Posterior vena cava (tissue), 2 donors: ENCODE results near the gene POU2AF1. TPM values are rescaled to one million over a fixed set of nuclear protein-coding genes. Genes with fewer than 3 reads are reported as not detected.
"Not testable (repeated sequence)": the region's sequence is repeated elsewhere in the genome, so short reads cannot be mapped to it uniquely, and the experiment has no call there.

ENCODE experiments used
- DNase-seq: peaks from one replicate; pipeline ENCODE4 v3.0.0-alpha.2; 2020; ENCODE audit warnings: low spot score
- intact Hi-C, 2 donors: fragments of 100-400 bp; cut with DNase I; formaldehyde crosslinking; loops; one replicate each; pipeline versions ENCODE4 v1.14.1 to v1.14.2; 2022 to 2023
- total RNA-seq, 2 donors: library from RNA; stranded (reverse); fragmentation: NEBNext Ultra II Directional; extraction: Animal tissue kit (Norgen Biotek cat#: 25700); gene quantifications; one replicate each; pipeline ENCODE4 v1.2.1, GENCODE V29; 2021
- donor health status: DM: yes; HTN: yes; CAD: no.
- donor health status: DM: yes; HTN: yes; CAD: no.

Gene POU2AF1
- total RNA-seq, 2 donors from 2014 or later = 0.23 to 0.38 TPM

- DNase-seq = no peak
- intact Hi-C loops = no loop called here
Measured at GRCh38 chr11:111331711-111332479, 47.2 kb downstream of the POU2AF1 start.

DNA sequence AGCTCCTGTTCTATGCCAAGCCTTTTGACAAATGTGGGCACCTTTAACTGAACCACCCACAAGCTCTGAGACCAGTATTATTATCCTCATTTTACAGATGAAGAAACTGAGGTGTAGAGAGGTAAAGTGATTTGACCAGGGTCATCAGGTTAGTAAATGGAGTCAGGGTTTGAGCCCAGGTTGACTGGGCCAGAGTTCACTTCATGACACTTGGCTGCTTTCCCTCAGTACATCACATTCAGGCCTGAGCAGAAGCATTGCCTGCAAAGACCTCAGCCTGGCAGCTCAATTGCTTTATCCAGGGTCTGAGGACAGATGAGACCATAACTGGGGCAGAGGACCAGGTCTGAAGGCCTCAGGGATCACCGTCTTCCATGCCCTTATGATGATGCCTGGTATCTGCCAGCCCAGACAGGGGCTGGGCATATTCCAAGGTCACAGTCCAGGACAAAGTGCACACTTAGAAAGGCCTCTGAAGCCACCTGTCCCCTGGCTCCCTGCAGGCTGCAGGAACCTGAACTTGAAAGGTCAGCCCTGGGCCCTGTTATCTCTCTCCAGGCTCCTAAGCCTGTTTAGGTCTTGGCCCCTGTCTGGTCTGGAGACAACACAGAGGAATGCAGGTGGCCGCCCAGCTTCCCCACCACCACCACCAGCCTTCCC lies 48.7 kb downstream of the POU2AF1 start:
- intact Hi-C loops = no loop called here
- DNase-seq = no peak

- intact Hi-C loops = no loop called here
- peak; percentile 88 for DNase-seq
Measured at GRCh38 chr11:111329306-111330204, 49.5 kb downstream of the POU2AF1 start.

- intact Hi-C loops = no loop called here
- DNase-seq = no peak
Measured at GRCh38 chr11:111327908-111328624, 51.0 kb downstream of the POU2AF1 start.

GRCh38 chr11:111326824-111327223 lies 52.3 kb downstream of the POU2AF1 start:
- intact Hi-C loops = no loop called here
- DNase-seq = no peak

- intact Hi-C loops = no loop called here
- no peak for DNase-seq
Measured at GRCh38 chr11:111325259-111325658, 53.8 kb downstream of the POU2AF1 start.

DNA sequence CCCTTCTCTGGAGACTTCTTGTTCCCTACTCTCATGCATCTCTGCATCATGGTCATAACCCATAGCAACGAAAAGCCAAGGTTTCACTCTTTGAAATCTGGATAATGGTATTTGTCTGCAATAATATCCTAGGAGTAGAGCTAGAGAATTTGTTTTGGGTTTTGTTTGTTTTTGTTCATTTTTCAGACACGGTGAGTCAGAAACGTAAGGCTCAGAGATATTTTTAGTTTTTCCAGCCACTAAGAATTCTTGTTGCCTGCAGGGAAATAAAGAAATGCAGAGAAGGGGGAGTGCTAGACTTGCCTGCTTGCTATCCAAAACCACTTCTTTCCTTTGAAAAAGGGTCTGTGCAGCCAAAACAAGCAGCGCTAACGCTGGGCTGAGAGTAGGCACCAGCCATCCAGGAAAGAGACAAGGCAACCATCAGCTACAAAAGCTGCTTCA lies 54.8 kb downstream of the POU2AF1 start:
- intact Hi-C loops = no loop called here
- DNase-seq = no peak

- no peak for DNase-seq
- intact Hi-C loops = no loop called here
Measured at GRCh38 chr11:111322534-111322933, 56.5 kb downstream of the POU2AF1 start.

GRCh38 chr11:111320728-111321568 lies 58.1 kb downstream of the POU2AF1 start:
- no peak for DNase-seq
- intact Hi-C loops = no loop called here

- intact Hi-C loops, DNase-seq: not testable (repeated sequence)
Measured at GRCh38 chr11:111320199-111320598, 58.9 kb downstream of the POU2AF1 start.

DNA sequence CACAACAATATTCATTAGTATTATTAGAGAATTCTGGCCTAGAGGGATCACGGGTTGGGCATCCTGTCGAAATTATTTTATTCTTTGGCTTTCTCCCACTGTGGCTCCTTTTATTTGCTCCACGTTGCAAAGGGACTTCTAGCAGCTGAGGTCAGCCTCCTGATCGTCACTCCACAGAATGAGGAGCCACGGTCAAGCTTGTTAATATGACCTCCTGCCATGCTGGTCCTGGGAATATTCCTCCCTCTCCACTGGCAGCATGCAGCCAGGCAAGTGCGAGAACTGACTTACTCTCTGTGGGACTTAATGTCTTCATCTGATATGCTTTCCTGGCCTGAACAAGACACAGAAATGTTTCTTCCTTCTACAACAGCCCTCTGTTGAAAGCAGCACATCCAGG lies 59.8 kb downstream of the POU2AF1 start:
- DNase-seq = no peak
- intact Hi-C loops = no loop called here

- DNase-seq = no peak
- intact Hi-C loops = no loop called here
Measured at GRCh38 chr11:111312076-111312475, 67.0 kb downstream of the POU2AF1 start.

DNA sequence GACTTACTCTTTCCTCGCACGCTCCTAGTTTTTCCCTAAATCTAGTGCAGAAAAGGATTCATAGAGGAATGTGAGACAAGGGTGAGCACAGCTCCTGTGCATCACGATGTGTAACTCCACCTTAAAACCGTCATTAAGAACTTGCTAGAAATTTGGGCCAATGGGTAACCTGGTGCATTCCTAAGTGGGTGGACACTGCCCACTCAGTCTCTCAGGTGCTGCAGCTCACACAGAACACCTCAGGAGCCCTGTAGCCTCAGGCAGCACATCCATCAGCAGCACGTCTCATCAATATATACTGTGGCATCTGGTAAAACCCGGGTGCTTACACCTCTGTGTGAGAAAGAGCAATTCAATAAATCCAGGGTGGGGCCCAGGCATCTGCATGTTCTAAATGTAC lies 68.4 kb downstream of the POU2AF1 start:
- no peak for DNase-seq
- intact Hi-C loops = no loop called here

DNA sequence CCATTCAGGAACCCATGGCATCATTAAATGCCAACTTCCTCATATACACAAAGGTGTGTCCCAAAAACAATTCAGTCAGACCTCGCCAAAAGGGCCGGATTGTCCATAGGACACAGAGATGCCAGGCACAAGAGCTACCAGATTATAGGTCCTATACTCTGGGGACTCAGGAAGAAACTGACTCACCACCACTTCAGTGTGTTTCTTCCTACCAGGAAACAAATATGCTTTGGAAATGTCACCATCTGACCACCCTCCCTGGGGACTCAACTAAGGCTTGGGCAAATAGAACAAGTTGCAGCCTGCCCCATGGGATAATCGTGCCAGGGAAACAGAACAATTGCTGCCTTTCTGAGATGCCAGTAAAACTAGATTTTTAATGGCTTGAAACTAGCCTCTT lies 69.0 kb downstream of the POU2AF1 start:
- intact Hi-C loops = no loop called here
- no peak for DNase-seq

DNA sequence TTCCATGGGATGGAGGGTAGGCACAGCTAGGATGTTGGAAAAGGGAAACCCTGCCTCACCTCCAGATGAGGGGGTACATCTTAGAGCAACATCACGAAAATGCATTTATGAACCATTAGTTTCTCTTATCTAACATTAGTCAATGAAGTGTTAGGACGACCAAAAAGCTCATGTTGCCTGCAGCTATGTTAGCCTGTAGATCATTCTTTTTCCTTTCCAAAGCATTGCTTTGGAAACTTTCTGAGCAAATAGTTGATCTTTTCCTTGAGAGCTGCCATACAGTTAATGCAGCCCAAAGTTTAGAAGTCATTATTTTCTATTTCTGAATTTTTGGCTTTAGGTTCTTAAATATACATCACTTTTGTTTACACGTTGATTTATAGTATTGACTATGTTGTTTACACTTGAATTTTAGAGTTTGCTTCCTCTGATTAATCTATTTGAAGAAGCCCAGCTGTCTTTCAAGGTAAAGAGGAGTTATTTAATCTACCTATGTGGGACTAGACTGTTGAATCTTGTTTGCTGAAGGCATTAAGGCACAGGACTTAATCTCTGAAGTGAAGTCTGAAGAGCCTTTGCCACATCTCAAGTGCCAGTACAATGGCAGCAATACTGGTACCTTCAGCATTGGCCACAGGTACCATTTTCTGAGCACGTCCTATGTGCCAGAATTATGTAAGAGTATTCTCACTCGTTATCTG lies 69.7 kb downstream of the POU2AF1 start:
- intact Hi-C loops = no loop called here

GRCh38 chr11:111308140-111308539 lies 70.9 kb downstream of the POU2AF1 start:
- intact Hi-C loops = no loop called here
- no peak for DNase-seq

More for the DNA sequence above, 69.7 kb downstream of the POU2AF1 start:
- no peak for DNase-seq

DNA sequence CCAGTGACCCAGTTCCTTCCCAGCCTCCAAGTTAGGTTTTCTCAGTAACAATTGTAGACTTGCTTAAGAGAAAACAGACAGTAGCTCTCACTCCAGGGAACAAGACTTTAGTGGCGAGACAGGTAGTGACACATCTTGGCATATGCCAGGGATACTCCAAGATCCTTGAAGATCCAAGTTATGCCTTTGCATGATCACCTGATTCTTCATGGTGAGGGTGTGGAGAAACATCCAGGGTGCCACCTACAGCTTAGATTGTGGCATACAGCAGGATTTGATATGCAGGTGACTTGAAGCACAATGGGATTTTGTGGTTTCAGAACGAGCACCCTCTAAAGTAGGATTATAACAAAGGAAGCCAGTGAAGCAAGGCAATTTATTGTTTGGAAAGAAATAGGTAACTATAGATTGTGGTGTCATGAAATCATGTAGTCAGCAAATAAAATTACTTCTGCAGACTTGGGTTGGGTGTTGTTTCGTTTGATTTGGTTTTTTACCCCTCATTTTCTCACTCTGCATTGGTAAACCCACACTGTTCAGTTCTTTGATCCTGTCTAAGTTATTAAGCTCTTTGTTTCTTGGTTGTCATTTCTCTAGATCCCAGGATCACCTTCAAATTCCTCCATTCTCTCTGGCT lies 71.5 kb downstream of the POU2AF1 start:
- no peak for DNase-seq
- intact Hi-C loops = no loop called here
